ENCODE measurements around the gene MAPK8IP1.

The MAPK8IP1 gene

DNA sequence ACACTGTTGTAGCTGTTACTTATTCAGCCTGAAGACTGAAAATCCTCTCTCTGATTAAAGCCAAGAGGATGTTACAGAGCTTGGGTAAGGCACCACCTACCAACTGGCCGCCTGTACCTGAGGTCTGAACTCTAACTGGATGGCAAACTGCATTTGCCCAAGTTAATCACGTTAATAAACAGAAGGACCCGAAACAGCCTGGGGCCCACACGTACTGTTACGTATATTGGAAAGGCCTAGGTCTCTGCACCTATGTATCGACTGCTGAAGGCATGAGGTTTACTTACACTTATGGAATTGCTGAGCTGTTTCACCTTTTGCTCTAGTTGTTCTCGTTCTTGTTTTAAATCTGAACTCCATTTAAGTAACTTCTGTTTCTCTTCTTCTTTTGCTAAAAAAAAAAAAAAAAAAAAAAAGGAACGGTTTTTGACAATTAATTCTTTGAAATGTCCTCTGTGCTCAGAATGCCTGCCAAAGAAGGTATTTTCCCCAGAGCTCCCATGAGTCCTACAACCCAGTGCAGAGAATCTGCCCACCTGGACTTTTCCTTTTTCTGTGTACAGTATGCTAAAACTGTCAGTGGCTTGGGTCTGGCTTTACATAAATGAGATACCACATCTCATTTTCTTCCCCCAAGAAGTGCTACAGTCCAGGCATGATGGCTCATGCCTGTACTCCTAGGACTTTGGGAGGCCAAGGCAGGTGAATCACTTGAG lies 50.1 kb downstream of the MAPK8IP1 start:
- H3K27ac ChIP-seq, result peak overlapping the region; percentile 72
- TF ChIP-seq, protein P1, sequence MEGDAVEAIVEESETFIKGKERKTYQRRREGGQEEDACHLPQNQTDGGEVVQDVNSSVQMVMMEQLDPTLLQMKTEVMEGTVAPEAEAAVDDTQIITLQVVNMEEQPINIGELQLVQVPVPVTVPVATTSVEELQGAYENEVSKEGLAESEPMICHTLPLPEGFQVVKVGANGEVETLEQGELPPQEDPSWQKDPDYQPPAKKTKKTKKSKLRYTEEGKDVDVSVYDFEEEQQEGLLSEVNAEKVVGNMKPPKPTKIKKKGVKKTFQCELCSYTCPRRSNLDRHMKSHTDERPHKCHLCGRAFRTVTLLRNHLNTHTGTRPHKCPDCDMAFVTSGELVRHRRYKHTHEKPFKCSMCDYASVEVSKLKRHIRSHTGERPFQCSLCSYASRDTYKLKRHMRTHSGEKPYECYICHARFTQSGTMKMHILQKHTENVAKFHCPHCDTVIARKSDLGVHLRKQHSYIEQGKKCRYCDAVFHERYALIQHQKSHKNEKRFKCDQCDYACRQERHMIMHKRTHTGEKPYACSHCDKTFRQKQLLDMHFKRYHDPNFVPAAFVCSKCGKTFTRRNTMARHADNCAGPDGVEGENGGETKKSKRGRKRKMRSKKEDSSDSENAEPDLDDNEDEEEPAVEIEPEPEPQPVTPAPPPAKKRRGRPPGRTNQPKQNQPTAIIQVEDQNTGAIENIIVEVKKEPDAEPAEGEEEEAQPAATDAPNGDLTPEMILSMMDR (conservative IDR thresholded peaks at IDR 0.05), result no peak

DNA sequence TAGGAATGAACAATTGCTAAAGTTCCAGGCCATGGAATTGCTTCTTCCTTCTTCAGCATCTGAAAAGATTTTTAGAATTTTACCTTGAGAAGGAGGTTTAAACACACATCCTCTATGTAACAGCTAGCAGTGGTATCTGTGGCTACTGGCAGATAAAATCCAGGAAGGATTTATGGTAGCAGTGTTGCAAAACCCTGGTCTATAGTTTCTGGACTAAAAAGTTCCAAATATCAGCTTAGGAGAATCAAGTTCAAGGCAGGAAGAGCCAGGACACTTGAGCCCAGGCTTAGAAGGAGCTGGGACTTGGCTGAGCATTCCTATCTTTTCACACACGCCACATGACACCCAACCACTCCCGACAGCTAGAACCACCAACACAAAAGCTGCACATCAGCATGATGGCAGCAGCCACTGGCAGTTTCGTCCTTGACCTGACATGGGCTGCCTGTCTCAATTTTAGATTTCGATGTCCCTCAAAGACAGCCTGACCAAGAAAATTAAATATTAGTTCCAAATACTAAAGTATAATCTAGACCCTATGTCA lies 51.1 kb downstream of the MAPK8IP1 start:
- TF ChIP-seq, protein P1 (conservative IDR thresholded peaks at IDR 0.05), result no peak
- H3K27ac ChIP-seq, result no peak overlapping the region; the same call in 1 of the 2 replicates

DNA sequence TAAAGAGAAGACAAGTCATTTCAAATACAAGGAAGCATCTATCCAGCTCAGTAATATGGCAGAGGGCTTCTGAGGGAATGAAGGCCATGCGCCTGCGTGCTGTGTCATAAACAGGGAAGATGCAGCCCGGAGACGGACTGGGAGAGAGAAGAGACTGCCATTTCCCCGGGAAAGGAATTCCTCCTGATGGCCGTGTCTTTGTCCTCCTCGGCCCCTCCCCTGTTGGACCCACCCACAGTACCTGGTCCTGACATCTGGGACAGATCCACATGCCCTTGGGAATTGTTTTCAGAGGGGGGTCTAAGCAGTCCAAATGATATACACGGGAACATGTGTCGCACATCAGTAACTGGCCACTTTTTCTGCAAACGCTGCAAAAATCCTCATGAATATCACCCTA lies 52.5 kb downstream of the MAPK8IP1 start:
- H3K27ac ChIP-seq, result no peak overlapping the region
- TF ChIP-seq, protein P1 (conservative IDR thresholded peaks at IDR 0.05), result no peak

DNA sequence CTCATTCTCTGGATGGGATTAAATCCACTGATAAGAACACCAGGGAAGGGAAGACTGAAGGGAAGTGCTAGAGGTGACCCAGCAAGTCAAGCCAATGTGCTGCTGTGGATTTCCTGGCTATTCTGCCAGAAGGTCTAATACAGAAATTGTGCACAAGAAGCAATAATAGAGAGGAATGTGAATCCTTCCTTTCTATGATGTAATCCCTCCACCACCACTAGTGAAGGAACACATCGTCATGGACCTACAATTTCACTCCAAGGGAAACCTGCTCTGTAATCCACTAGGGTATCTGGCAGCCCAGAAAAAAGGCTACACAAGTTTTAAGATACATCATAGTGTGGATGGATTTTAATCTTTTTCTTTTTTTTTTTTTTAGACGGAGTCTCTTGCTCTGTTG lies 54.4 kb downstream of the MAPK8IP1 start:
- peak overlapping the region; percentile 20; the same call in 1 of the 2 replicates for H3K27ac ChIP-seq
- TF ChIP-seq, protein P1 (conservative IDR thresholded peaks at IDR 0.05), result no peak

DNA sequence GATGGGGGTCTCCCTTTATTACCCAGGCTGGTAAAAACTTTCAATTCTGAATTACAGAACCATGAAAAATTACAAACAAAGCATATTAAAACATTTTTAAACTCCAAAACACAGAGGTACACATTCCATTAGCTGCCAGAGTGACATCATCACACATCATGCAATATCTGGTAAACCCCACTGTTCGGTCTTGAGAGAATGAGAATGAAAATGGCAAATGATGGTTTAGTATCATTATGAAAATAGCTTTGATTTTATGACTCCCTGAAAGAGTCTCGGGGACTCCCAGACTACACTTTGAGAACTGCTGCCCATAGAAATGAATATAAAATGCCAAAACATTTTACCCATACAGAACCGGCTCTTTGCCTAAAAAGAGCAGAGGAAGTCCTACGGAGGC lies 55.8 kb downstream of the MAPK8IP1 start:
- TF ChIP-seq, protein P1 (conservative IDR thresholded peaks at IDR 0.05), result no peak
- H3K27ac ChIP-seq, result no peak overlapping the region

DNA sequence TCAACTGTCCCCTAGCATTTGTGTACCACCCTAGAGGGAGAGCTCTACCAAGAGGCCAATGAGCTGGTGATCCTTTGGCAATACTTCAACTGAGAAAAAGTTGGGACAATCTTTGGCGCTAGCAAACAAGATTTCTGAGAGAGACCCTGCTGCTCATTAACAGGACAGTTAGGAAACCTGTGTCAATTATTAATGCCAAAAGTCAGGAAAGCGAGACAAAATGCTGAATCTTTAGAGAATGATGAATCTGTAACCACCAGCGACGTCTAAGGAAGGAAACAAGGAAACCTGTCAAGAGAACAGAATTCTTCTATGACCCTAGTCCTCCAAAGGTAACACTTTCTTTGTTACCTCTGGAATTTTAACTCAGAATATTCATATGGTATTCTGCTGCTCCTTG lies 56.9 kb downstream of the MAPK8IP1 start:
- H3K27ac ChIP-seq, result no peak overlapping the region
- TF ChIP-seq, protein P1 (conservative IDR thresholded peaks at IDR 0.05), result no peak

DNA sequence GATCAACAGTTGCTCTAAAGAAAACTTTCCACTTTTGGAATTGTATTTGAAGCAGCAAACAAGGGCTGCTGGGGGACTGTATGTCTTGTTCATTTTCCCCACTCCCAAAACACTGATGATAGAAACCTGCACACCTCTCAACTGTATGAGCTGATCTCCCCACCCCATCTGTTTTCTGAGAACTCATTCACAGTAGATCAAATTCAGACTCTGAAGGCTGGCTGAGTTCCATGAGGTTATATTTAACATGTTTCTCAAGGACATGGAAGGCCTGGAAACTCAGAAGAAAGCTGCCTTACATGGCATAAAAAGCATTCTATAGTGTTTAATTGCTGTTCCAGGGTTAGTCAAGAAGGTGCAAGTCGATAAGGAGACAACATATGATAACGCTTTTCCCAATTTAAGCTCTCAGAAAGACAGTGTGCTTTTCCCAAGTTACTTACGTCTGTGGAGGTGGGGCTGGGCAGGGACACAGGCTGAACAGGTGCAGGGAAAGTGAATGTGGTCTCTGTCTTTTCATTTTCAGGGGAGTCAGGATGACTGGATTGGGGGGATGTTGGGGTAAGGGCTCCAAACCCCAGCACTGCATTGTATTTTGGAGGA lies 60.0 kb downstream of the MAPK8IP1 start:
- no peak overlapping the region for H3K27ac ChIP-seq
- TF ChIP-seq, protein P1 (conservative IDR thresholded peaks at IDR 0.05), result no peak

All from VCaP (cell line).